ENCODE results near the gene SH3D19. TPM values are rescaled to one million over a fixed set of nuclear protein-coding genes. Genes with fewer than 3 reads are reported as not detected.

The SH3D19 gene
- total RNA-seq, 4 donors from 2014 or later = 35.2 to 316 (median 131) TPM

DNA sequence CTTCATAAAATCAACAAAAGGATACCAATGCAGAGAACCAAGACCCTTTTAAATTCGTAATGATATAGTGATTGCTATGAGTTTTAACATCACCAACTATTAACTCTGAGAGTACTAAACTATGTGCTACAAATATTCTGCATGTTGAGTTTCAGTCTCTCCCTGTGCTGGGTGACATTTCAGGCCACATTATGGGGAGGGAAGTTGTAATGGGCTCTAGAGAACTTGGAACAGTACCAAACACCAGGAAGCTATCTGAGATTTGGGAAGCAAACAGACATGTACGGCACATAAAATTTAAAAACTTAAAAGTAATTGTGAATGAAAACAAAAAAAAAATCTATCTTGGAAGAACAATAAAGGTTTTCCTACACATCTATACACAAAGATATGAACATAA is 108.1 kb downstream of the SH3D19 start:
- Histone ChIP-seq H3K4me1 (peaks cover 0 to 6% of the 10 kb centered on the region in 2 donors), H3K4me3 (no peak overlapping the region), H3K27ac (no peak overlapping the region), H3K36me3 (no peaks in the 10 kb centered on the region), H3K27me3 (no peaks in the 10 kb centered on the region), H3K9me3 (no peaks in the 10 kb centered on the region)
- DNase-seq = no peak
- intact Hi-C loops (cut with DNase I; ENCODE audit: low total_unique reads) = no loop called here
- no peak for TF ChIP-seq POLR2A (IDR thresholded peaks at IDR 0.05)
- TF ChIP-seq, protein P1, sequence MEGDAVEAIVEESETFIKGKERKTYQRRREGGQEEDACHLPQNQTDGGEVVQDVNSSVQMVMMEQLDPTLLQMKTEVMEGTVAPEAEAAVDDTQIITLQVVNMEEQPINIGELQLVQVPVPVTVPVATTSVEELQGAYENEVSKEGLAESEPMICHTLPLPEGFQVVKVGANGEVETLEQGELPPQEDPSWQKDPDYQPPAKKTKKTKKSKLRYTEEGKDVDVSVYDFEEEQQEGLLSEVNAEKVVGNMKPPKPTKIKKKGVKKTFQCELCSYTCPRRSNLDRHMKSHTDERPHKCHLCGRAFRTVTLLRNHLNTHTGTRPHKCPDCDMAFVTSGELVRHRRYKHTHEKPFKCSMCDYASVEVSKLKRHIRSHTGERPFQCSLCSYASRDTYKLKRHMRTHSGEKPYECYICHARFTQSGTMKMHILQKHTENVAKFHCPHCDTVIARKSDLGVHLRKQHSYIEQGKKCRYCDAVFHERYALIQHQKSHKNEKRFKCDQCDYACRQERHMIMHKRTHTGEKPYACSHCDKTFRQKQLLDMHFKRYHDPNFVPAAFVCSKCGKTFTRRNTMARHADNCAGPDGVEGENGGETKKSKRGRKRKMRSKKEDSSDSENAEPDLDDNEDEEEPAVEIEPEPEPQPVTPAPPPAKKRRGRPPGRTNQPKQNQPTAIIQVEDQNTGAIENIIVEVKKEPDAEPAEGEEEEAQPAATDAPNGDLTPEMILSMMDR (IDR thresholded peaks at IDR 0.05) = no peak

DNA sequence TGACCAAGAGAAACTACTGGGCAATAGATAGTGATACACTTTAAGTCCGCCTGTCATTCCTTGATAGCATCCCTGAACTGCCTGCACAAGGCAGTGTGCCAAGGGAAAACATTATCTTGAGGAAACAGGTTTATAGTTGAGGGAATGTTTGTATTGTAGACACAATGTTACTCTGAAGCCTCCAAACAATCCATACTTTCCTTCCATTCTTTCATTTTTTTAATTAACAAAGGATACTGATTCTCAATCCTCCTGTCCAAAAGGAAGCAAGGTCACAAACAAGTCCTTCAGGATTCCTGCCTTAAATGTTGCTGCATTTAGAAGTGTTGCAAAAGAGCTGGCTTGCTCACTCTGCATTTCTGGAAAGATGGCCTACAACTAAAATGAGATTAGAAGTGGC is 110.1 kb downstream of the SH3D19 start:
- H3K27ac ChIP-seq = peak overlapping the region in 1 of 2 donors; percentile 45
- H3K4me1 ChIP-seq = peaks cover 0 to 6% of the 10 kb centered on the region in 2 donors
- no peak for DNase-seq
- no peaks in the 10 kb centered on the region for H3K36me3 ChIP-seq
- no peaks in the 10 kb centered on the region for H3K27me3 ChIP-seq
- no peak for TF ChIP-seq POLR2A (IDR thresholded peaks at IDR 0.05)
- TF ChIP-seq, protein P1 (IDR thresholded peaks at IDR 0.05) = no peak
- no peak overlapping the region for H3K4me3 ChIP-seq
- H3K9me3 ChIP-seq = no peaks in the 10 kb centered on the region
- intact Hi-C loops (cut with DNase I; ENCODE audit: low total_unique reads) = no loop called here

DNA sequence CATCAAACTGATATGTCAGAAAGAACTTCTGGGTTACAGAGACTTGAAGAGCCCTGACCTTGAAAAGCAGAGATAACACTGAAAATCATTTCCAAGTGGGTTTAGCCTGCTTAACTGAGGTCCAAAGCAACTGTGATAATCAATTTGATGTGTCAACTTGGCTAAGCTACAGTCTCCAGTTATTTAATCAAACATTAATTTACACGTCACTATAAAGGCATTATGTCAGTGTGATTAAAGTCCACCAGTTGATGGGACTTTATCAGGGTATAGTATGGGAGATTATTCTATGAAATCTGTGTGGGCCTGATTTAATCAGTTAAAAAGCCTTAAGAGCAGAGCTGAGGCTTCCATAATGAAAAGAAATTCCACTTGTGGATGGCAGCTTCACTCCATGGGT is 117.5 kb downstream of the SH3D19 start:
- H3K9me3 ChIP-seq = no peaks in the 10 kb centered on the region
- H3K4me3 ChIP-seq = no peak overlapping the region
- no peaks in the 10 kb centered on the region for H3K27me3 ChIP-seq
- no peaks in the 10 kb centered on the region for H3K36me3 ChIP-seq
- no peaks in the 10 kb centered on the region for H3K4me1 ChIP-seq
- TF ChIP-seq, protein P1 (IDR thresholded peaks at IDR 0.05) = no peak
- no peak for TF ChIP-seq POLR2A (IDR thresholded peaks at IDR 0.05)
- no peak overlapping the region for H3K27ac ChIP-seq
- DNase-seq = no peak
- intact Hi-C loops (cut with DNase I; ENCODE audit: low total_unique reads) = no loop called here

DNA sequence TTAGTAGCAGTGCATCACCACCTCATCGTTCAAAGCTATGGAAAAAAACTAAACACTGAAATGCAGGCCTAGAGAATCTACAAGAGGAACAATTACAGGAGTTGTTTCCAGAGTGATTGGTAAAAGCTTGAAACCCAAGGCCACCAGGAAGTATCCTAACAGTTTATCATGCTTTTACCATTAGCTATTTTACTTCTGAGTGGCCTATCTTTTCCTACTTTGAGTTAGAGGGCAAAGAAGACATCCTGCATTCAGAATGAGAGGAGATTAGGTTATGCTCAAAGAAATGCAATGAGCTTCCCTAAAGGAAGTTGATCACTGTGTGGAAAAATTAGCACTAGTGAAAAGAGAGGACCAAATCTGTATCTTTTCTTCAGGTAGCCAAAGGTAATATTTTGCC is 118.2 kb downstream of the SH3D19 start:
- Histone ChIP-seq H3K9me3 (no peaks in the 10 kb centered on the region), H3K4me3 (no peak overlapping the region), H3K4me1 (no peaks in the 10 kb centered on the region), H3K36me3 (no peaks in the 10 kb centered on the region), H3K27me3 (no peaks in the 10 kb centered on the region), H3K27ac (no peak overlapping the region)
- no peak for TF ChIP-seq POLR2A (IDR thresholded peaks at IDR 0.05)
- TF ChIP-seq, protein P1 (IDR thresholded peaks at IDR 0.05) = no peak
- DNase-seq = no peak
- intact Hi-C loops (cut with DNase I; ENCODE audit: low total_unique reads) = no loop called here

DNA sequence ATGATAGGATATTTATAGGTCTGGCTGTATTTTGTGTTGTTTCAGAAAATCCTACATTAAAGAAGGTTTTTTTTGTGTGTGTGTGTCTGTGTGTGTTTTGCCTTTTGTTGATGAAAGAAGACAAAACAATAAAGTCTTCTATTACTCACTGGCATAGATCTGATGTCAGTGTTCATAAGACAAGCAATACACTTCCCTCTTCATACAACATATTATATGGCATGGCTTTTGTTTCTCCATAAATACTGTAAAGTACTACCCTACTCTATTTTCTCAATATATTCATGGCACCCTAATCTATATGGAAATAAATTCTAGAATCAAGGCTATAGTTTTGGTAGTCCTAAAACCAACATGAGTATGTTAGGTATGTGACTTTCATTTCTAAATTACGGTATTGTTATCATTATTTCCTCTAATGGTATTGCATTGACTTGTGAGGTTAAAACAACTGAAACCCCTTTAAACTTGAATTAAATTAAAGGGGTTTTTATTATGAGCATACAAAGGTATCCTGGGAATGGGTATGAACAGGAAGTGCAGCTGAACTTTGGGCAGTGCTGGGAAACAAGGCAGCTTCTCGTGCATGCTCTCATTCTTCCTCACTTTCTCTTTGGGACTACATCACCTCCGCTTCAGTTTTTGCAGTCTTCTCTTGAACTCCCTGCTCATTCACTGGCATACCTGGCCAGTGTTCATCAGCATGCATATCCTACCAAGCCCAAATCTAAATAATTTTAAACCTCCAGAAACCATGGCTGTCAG is 119.0 kb downstream of the SH3D19 start:
- intact Hi-C loops (cut with DNase I; ENCODE audit: low total_unique reads) = no loop called here
- H3K4me3 ChIP-seq = no peak overlapping the region
- no peaks in the 10 kb centered on the region for H3K27me3 ChIP-seq
- DNase-seq = no peak
- H3K9me3 ChIP-seq = no peaks in the 10 kb centered on the region
- no peaks in the 10 kb centered on the region for H3K4me1 ChIP-seq
- H3K27ac ChIP-seq = peak overlapping the region; percentile 3 to 25
- TF ChIP-seq, protein P1 (IDR thresholded peaks at IDR 0.05) = no peak
- TF ChIP-seq POLR2A (IDR thresholded peaks at IDR 0.05) = no peak
- H3K36me3 ChIP-seq = no peaks in the 10 kb centered on the region

Measured in uterus (tissue), 4 donors.